Endometrial microvascular endothelial cells (primary cell): Measurements from ENCODE around the gene GAK. TPM values are rescaled to one million over a fixed set of nuclear protein-coding genes. Genes with fewer than 3 reads are reported as not detected.

Experiments used
- in situ Hi-C: cut with HindIII; loops from 2 replicates; pipeline ENCODE4 v1.10.0; 2017; ENCODE audit warnings: low sequenced_read_pairs, low pct_unique_long_range_greater_than_20kb; ENCODE audit errors: inconsistent ontology term
- total RNA-seq: library from RNA; depleted of rRNA; stranded (reverse); fragments of >200 nt; gene quantifications from one replicate; pipeline ENCODE4 v1.2.3, GENCODE V29; 2015; ENCODE audit errors: inconsistent ontology term

GAK gene
- total RNA-seq, 1 donor from 2014 or later, result 79.9 TPM

- in situ Hi-C loops, result no loop called here
Observed at GRCh38 chr4:965766-966134, 33.6 kb upstream of the GAK start.

- in situ Hi-C loops, result no loop called here
Observed at GRCh38 chr4:965048-965765, 33.1 kb upstream of the GAK start.

DNA sequence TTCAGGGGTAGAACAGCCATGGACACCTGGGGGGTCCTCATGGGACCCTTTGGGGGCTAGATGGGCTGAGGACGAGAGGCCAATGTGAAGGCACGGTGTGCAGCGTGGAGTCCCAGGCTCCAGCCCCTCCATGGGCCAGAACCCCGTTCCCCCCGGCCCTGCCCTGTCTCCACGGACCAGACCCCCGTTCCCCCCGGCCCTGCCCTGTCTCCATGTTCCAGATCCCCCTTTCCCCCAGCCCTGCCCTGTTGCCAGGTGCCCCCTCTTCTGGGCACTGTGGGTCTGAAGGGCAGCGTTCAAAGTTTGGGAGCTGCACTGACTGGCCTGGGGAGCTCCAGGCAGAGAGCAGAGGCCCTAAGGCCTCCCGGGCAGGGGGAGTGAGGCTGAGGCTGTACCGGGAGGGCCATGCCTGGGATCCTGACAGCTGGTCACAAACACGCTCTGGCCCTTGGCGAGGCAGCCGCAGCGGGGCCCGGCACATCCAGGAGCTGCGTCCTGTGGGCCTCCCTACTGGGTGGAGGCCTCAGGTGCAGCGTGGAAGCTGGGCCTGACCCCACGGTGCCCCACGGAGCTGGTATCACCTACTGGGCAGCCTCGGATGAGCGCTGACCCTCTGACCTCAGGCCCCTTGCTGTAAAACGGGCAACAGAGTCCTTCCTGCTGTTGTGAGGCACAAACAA is 32.4 kb upstream of the GAK start:
- in situ Hi-C loops, result no loop called here

DNA sequence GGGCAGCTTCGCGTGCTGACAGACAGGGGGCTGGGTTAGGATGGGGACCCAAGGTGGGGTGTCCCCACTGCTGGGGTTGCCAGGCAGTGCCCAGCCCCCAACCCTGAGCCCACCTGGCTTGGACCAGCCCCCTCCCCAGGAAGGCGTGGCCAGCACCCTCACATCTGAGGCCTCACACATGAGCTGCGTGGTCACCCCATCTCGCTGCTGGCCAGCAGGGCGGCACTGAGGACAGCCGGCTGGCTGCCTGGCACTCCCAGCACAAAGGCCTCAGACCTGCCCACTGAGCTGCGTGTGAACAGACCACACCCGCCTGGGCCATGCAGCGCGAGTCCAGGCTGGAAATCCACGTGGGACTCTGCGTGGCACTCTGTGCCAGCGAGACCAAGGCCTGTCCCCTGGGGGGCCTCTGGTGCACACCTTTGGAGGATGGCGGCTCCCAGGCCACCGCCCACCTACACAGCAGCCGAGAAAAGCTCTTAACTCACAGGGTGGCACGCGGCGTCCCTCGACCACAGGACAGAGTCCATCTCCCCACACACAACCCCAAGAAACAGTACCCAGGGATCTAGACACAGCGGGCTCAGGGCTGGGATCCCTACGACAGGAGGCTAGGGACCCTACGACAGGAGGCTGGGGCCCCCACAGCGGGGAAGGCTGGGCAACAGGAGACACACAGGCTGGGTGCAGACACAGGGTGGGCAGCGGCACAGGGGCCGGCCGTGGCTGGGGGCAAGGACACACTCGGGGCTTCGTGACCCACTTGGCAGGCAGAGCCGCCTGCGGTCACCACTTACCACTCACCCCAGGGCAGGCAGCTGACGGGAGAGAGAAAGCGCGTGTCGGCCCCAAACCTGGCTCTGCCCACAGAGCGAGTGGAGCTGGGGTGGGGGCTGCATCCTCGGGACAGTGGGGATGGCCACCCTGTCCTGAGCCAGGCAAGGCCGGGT is 31.4 kb upstream of the GAK start:
- in situ Hi-C loops, result no loop called here

- in situ Hi-C loops, result no loop called here
Observed at GRCh38 chr4:962231-963208, 30.4 kb upstream of the GAK start.

- in situ Hi-C loops, result no loop called here
Observed at GRCh38 chr4:961351-962230, 29.5 kb upstream of the GAK start.

DNA sequence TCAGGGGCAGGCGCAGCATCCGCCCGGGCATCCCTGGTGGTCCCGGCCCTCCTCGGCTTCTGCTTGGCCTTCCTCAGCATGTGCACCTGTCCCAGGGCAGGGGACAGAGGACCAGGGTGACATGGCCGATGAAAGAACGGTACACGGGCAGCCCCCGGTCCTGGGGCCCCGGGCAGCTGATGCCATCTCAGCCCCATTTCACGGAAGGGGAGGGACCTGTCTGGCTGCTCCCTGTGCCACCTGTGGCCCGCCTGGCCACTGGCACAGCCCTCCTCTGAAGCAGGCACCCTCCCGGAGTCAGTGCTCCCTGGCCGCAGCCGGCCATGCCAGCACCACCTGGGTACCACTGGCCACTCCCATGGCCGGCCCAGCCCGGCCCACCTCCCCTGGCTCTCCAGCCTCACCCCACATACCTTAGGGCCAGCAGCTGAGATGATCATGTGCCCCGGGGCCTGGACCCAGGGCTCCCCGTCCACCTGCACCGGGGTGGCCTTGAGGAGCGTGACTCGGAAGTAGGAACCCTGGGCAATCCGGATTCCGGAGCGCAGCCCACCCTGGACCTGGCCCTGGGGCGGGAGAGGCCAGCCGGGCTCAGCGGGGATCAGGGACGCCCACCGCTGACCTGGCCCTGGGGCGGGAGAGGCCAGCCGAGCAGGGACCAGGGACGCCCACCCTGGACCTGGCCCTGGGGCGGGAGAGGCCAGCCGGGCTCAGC is 28.7 kb upstream of the GAK start:
- in situ Hi-C loops, result no loop called here

GRCh38 chr4:960140-960635 is 28.1 kb upstream of the GAK start:
- in situ Hi-C loops, result no loop called here

GRCh38 chr4:959338-960139 is 27.4 kb upstream of the GAK start:
- in situ Hi-C loops, result no loop called here

GRCh38 chr4:958696-959337 is 26.7 kb upstream of the GAK start:
- in situ Hi-C loops, result no loop called here

DNA sequence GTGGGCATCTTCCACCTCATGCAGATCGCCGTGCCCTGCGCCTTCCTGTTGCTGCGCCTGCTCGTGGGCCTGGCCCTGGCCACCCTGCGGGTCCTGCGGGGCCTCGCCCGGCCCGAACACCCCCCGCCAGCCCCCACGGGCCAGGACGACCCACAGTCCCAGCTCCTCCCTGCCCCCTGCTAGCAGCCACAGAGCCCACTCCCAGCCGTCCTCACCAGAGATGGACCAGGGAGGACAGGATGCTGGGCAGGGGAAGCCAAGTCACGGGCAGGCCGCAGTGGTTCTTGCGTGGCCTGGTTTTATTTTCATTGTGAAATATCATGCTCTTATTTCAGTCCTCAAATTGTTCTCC is 26.2 kb upstream of the GAK start:
- in situ Hi-C loops, result no loop called here

GRCh38 chr4:957581-958313 is 25.6 kb upstream of the GAK start:
- in situ Hi-C loops, result no loop called here

- in situ Hi-C loops, result no loop called here
Observed at GRCh38 chr4:957231-957580, 25.1 kb upstream of the GAK start.

- in situ Hi-C loops, result no loop called here
Observed at GRCh38 chr4:956531-957230, 24.6 kb upstream of the GAK start.

DNA sequence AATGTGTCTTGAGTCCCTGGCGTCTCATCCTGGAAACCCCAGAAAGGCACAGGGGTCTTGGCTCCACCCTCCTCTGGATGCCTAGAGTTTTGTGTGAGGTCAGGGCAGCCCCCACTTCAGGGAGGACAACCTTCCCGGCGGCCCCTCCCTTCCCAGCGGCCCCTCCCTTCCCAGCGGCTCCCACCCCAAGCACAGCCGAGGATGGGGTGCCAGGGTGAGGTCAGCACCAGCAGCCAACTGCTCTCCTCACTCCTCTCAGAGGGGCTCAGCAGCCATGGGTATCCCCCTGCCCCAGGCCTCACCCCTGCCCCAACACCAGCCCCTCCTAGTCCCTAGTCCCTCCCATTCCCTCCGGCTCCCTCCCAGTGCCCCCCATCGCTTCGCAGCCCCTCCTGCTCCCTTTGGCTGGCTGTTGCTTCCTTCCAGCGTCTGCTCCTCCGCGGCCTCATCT is 23.8 kb upstream of the GAK start:
- in situ Hi-C loops, result no loop called here
